ENCODE data around the gene RPS6KB1.
A peak's percentile ranks its signal among the peaks of the same experiment; 100 is the strongest.
"Not testable (repeated sequence)": the region's sequence is repeated elsewhere in the genome, so short reads cannot be mapped to it uniquely, and the experiment has no call there.

RPS6KB1 gene

GRCh38 chr17:59946433-59946832 lies 53.5 kb downstream of the RPS6KB1 start:
- not testable (repeated sequence) for H3K4me3 ChIP-seq (ENCODE audit: low read depth, low read length); H3K27me3 ChIP-seq (ENCODE audit: control insufficient read depth, insufficient read depth, low read length); H3K4me1 ChIP-seq (ENCODE audit: control insufficient read depth, insufficient read depth, low read length); H3K9me3 ChIP-seq (ENCODE audit: control insufficient read depth, insufficient read depth, low read length); H3K27ac ChIP-seq (ENCODE audit: low read depth, low read length); H3K9ac ChIP-seq (ENCODE audit: low read depth, low read length)
- peaks cover 53% of the 10 kb centered on the region for H3K36me3 ChIP-seq (ENCODE audit: control insufficient read depth, insufficient read depth, low read length)

DNA sequence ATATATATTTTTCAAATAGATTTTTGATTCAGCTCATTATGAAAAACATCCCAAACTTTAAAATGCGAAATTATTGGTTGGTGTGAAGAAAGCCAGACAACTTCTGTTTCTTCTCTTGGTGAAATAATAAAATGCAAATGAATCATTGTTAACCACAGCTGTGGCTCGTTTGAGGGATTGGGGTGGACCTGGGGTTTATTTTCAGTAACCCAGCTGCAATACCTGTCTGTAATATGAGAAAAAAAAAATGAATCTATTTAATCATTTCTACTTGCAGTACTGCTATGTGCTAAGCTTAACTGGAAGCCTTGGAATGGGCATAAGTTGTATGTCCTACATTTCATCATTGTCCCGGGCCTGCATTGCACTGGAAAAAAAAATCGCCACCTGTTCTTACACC lies 54.4 kb downstream of the RPS6KB1 start:
- not testable (repeated sequence) for H3K27ac ChIP-seq (ENCODE audit: low read depth, low read length); H3K9ac ChIP-seq (ENCODE audit: low read depth, low read length); H3K27me3 ChIP-seq (ENCODE audit: control insufficient read depth, insufficient read depth, low read length); H3K4me1 ChIP-seq (ENCODE audit: control insufficient read depth, insufficient read depth, low read length); H3K9me3 ChIP-seq (ENCODE audit: control insufficient read depth, insufficient read depth, low read length); H3K4me3 ChIP-seq (ENCODE audit: low read depth, low read length)
- peaks cover 50% of the 10 kb centered on the region for H3K36me3 ChIP-seq (ENCODE audit: control insufficient read depth, insufficient read depth, low read length)

- no peaks in the 10 kb centered on the region for H3K9me3 ChIP-seq (ENCODE audit: control insufficient read depth, insufficient read depth, low read length)
- H3K27ac ChIP-seq (ENCODE audit: low read depth, low read length), result no peak overlapping the region
- H3K9ac ChIP-seq (ENCODE audit: low read depth, low read length), result no peak overlapping the region
- H3K4me1 ChIP-seq (ENCODE audit: control insufficient read depth, insufficient read depth, low read length), result no peaks in the 10 kb centered on the region
- H3K4me3 ChIP-seq (ENCODE audit: low read depth, low read length), result no peak overlapping the region
- H3K27me3 ChIP-seq (ENCODE audit: control insufficient read depth, insufficient read depth, low read length), result no peaks in the 10 kb centered on the region
- peaks cover 34% of the 10 kb centered on the region for H3K36me3 ChIP-seq (ENCODE audit: control insufficient read depth, insufficient read depth, low read length)
These were observed 57.1 kb downstream of the RPS6KB1 start for GRCh38 chr17:59950049-59950448.

DNA sequence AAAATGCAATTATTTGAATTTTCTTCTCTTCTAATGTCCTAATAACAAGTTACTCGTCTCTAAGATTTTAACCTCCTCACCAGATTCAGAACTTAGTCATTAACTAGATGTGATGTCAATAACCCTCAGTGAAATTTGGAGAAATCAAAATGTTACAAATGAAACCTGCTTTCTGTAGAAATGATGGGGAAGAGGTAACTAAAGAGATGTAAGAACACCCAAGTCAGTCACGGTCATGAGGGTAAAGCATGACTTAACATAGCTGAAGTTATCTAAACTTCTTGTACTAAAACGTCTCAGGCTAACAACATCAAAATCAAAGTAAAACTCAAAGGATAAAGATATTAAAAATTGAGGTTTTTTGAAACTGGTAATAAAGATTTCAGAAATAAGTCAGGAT lies 61.9 kb downstream of the RPS6KB1 start:
- Histone ChIP-seq H3K36me3 (ENCODE audit: control insufficient read depth, insufficient read depth, low read length) (no peaks in the 10 kb centered on the region), H3K27me3 (ENCODE audit: control insufficient read depth, insufficient read depth, low read length) (no peaks in the 10 kb centered on the region), H3K9me3 (ENCODE audit: control insufficient read depth, insufficient read depth, low read length) (no peaks in the 10 kb centered on the region), H3K4me3 (ENCODE audit: low read depth, low read length) (no peak overlapping the region), H3K9ac (ENCODE audit: low read depth, low read length) (no peak overlapping the region), H3K4me1 (ENCODE audit: control insufficient read depth, insufficient read depth, low read length) (no peaks in the 10 kb centered on the region), H3K27ac (ENCODE audit: low read depth, low read length) (no peak overlapping the region)

DNA sequence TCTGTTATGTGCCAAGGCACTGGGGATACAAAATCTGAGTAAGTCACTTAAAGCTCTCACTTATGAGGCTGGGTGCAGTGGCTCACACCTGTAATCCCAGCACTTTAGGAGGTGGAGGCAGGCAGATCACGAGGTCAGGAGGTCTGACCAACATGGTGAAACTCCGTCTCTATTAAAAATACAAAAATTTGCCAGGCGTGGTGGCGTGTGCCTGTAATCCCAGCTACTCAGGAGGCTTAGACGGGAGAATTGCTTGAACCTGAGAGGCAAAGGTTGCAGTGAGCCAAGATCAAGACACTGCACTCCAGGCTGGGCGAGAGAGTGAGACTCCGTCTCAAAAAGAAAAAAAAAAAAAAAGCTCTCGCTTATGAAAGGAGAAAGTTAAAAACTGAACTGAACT lies 66.7 kb downstream of the RPS6KB1 start:
- peaks cover 12% of the 10 kb centered on the region for H3K27me3 ChIP-seq (ENCODE audit: control insufficient read depth, insufficient read depth, low read length)
- H3K4me3 ChIP-seq (ENCODE audit: low read depth, low read length); H3K4me1 ChIP-seq (ENCODE audit: control insufficient read depth, insufficient read depth, low read length); H3K9ac ChIP-seq (ENCODE audit: low read depth, low read length); H3K9me3 ChIP-seq (ENCODE audit: control insufficient read depth, insufficient read depth, low read length); H3K27ac ChIP-seq (ENCODE audit: low read depth, low read length); H3K36me3 ChIP-seq (ENCODE audit: control insufficient read depth, insufficient read depth, low read length): not testable (repeated sequence)

DNA sequence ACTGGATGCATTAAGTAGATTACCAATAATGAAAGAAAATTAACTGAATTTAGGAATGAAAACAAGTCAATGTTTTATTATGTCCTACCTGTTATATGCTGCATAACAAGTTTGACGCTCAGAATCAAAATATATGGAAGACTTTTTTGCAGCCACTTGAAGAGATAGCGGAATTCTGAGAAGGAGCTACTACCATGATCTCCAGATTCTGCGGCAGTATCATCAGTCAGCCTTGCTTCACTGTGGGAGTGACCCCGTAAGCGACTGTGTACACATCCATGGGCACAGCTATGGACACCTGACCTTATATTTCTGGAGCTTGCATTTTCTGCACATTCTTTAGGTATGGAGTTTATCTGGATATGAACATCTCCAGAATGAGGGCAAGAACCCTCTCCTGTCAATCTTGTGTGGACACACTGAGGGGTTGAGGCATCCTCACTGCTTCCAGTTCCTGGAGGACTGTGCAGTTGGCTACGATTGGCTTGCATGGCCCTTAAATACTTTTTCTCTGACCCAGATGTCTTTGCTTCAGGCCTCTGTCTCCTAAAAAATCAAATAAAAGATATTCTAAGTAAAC lies 69.9 kb downstream of the RPS6KB1 start:
- Histone ChIP-seq H3K27me3 (ENCODE audit: control insufficient read depth, insufficient read depth, low read length) (peaks cover 12% of the 10 kb centered on the region), H3K4me3 (ENCODE audit: low read depth, low read length) (no peak overlapping the region), H3K36me3 (ENCODE audit: control insufficient read depth, insufficient read depth, low read length) (no peaks in the 10 kb centered on the region), H3K4me1 (ENCODE audit: control insufficient read depth, insufficient read depth, low read length) (no peaks in the 10 kb centered on the region), H3K9me3 (ENCODE audit: control insufficient read depth, insufficient read depth, low read length) (no peaks in the 10 kb centered on the region), H3K27ac (ENCODE audit: low read depth, low read length) (no peak overlapping the region), H3K9ac (ENCODE audit: low read depth, low read length) (no peak overlapping the region)

GRCh38 chr17:59963738-59964481 lies 71.0 kb downstream of the RPS6KB1 start:
- no peaks in the 10 kb centered on the region for H3K36me3 ChIP-seq (ENCODE audit: control insufficient read depth, insufficient read depth, low read length)
- H3K27me3 ChIP-seq (ENCODE audit: control insufficient read depth, insufficient read depth, low read length), result peaks cover 12% of the 10 kb centered on the region
- H3K4me3 ChIP-seq (ENCODE audit: low read depth, low read length), result peak overlapping the region; percentile 96
- H3K4me1 ChIP-seq (ENCODE audit: control insufficient read depth, insufficient read depth, low read length), result no peaks in the 10 kb centered on the region
- H3K9me3 ChIP-seq (ENCODE audit: control insufficient read depth, insufficient read depth, low read length), result no peaks in the 10 kb centered on the region
- H3K9ac ChIP-seq (ENCODE audit: low read depth, low read length), result peak overlapping the region; percentile 51
- peak overlapping the region; percentile 44 for H3K27ac ChIP-seq (ENCODE audit: low read depth, low read length)

DNA sequence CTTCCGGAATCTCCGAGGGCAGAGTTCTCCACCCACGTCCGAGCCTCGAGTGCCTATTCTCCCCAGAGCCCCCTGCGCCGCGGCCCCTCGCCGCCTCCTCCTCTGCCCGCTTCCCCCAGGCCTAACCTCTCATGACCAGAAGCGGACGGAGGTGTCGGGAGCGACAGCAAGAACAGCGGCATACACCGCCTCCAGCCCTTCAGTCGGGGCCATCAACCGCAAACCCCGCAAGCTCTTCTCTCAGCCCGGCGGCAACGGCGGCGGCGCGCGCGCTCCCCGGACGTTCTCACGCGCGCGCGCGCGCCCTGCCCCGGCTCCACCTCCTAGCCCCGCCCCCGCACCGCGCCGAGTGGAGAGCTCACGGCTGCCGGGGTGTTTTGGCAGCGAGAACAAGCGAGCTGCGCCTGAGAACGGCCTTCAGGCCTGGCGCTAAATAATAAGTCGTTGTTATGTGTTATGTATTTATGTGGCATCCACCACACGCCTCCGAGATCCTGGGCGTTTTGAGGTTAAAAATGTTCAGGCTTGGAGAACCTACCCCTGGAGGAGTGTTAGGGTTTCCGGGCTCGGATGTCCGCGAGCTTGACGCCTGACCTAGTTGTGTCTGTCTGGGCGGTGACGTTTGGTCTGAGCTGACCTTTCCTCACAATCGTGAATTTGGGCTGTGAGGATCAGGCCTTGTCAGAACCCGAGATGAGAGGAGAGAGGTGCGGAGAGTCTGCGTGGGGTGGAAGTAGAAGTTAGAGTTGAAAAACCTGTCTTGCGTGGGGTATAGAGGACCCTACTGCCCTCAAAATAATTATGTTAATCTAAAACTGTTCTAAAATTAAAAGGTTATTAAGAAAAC lies 71.8 kb downstream of the RPS6KB1 start, which contains the start of gene RNFT1:
RNFT1 (minus strand) TSS at position 259 of the 847 bp plus-strand sequence; CDS start at position 182, 77 bp downstream.
- peak within 1 kb of the TSS; percentile 78 for H3K27ac ChIP-seq (ENCODE audit: low read depth, low read length)
- peaks cover 12% of the 10 kb centered on the region for H3K27me3 ChIP-seq (ENCODE audit: control insufficient read depth, insufficient read depth, low read length)
- peak within 1 kb of the TSS; percentile 96 for H3K4me3 ChIP-seq (ENCODE audit: low read depth, low read length)
- H3K36me3 ChIP-seq (ENCODE audit: control insufficient read depth, insufficient read depth, low read length), result no peaks in the 10 kb centered on the region
- peak within 1 kb of the TSS; percentile 71 for H3K9ac ChIP-seq (ENCODE audit: low read depth, low read length)
- no peaks in the 10 kb centered on the region for H3K9me3 ChIP-seq (ENCODE audit: control insufficient read depth, insufficient read depth, low read length)
- H3K4me1 ChIP-seq (ENCODE audit: control insufficient read depth, insufficient read depth, low read length), result no peaks in the 10 kb centered on the region

DNA sequence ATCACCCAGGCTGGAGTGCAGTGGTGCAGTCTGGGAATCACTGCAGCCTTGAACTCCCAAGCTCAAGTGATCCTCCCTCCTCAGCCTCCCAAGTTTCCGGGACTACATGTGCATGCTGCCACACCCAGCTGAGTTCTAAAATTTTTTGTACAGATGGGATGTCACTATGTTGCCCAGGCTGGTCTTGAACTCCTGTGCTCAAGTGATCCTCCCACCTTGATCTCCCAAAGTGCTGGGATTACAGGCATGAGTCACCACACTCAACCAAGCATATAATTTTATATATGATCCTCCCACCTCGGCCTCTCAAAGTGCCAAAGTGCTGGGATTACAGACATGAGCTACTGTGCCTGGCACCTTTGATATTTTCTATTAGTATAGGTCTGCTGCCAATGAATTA lies 78.8 kb downstream of the RPS6KB1 start:
- not testable (repeated sequence) for H3K27ac ChIP-seq (ENCODE audit: low read depth, low read length); H3K9ac ChIP-seq (ENCODE audit: low read depth, low read length); H3K4me1 ChIP-seq (ENCODE audit: control insufficient read depth, insufficient read depth, low read length); H3K4me3 ChIP-seq (ENCODE audit: low read depth, low read length); H3K27me3 ChIP-seq (ENCODE audit: control insufficient read depth, insufficient read depth, low read length); H3K9me3 ChIP-seq (ENCODE audit: control insufficient read depth, insufficient read depth, low read length); H3K36me3 ChIP-seq (ENCODE audit: control insufficient read depth, insufficient read depth, low read length)

DNA sequence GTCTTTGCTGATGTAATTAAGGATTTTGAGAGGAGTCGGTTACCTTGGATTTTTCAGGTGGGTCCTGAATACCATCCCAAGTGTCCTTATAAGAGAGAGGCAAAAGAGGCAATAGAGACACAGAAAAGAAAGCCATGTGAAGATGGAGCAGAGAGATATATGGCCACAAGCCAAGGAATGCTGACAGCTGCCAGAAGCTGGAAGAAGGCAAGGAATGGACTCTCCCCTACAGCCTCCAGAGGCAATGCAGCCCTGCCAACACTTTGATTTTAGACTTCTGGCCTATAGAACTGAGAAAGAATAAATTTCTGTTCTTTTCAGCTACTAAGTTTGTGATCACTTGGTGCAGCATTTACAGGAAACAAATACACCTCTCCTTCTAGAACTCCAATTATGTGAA lies 79.9 kb downstream of the RPS6KB1 start:
- H3K9me3 ChIP-seq (ENCODE audit: control insufficient read depth, insufficient read depth, low read length), result no peaks in the 10 kb centered on the region
- no peak overlapping the region for H3K9ac ChIP-seq (ENCODE audit: low read depth, low read length)
- H3K27me3 ChIP-seq (ENCODE audit: control insufficient read depth, insufficient read depth, low read length), result no peaks in the 10 kb centered on the region
- no peaks in the 10 kb centered on the region for H3K36me3 ChIP-seq (ENCODE audit: control insufficient read depth, insufficient read depth, low read length)
- no peak overlapping the region for H3K27ac ChIP-seq (ENCODE audit: low read depth, low read length)
- no peaks in the 10 kb centered on the region for H3K4me1 ChIP-seq (ENCODE audit: control insufficient read depth, insufficient read depth, low read length)
- H3K4me3 ChIP-seq (ENCODE audit: low read depth, low read length), result no peak overlapping the region

DNA sequence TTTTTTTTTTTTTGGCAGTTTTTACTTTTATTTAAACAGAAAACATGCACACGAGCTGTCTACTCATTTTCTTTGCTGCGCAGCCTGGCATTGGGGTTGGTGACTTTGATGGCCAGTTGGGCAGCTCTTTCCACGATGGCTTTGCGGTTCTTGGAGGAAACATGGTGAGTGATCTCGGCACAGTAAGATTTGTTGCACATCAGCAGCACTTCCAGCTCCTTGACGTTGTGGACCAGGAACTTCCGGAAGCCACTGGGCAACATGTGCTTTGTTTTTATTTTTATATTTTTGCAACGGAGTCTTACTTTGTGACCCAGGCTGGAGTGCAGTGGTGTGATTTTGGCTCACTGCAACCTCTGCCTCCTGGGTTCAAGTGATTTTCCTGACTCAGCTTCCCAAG lies 80.6 kb downstream of the RPS6KB1 start:
- not testable (repeated sequence) for H3K4me1 ChIP-seq (ENCODE audit: control insufficient read depth, insufficient read depth, low read length); H3K36me3 ChIP-seq (ENCODE audit: control insufficient read depth, insufficient read depth, low read length); H3K4me3 ChIP-seq (ENCODE audit: low read depth, low read length); H3K27ac ChIP-seq (ENCODE audit: low read depth, low read length); H3K9ac ChIP-seq (ENCODE audit: low read depth, low read length); H3K27me3 ChIP-seq (ENCODE audit: control insufficient read depth, insufficient read depth, low read length); H3K9me3 ChIP-seq (ENCODE audit: control insufficient read depth, insufficient read depth, low read length)

All from HUES48 (cell line).